Prostate gland (tissue), 2 donors: ENCODE measurements around the gene DYNC1I1.

ENCODE experiments used
- POLR2A ChIP-seq: fragments of 450-650 bp; IDR thresholded peaks from one replicate; pipeline ENCODE4 v1.6.1; 2016; ENCODE audit warnings: antibody characterized with exemption, mild to moderate bottlenecking
- POLR2AphosphoS5 ChIP-seq: sonication (generic); formaldehyde crosslinking; IDR thresholded peaks from one replicate; pipeline ENCODE4 v1.6.1; 2017; ENCODE audit warnings: antibody characterized with exemption
- TF ChIP-seq, protein P1 (sequence below), 4 experiments: fragments of 200-600 bp in 2 of 4; fragments of 450-650 bp in 2 of 4; sonication (generic) in 2 of 4; IDR thresholded peaks; 1 replicate in 3 of 4; 2 replicates in 1 of 4; pipeline ENCODE4 v1.5.1; 2016 to 2019; ENCODE audit warnings: antibody characterized with exemption in 4 of 4, mild to moderate bottlenecking in 2 of 4, moderate library complexity in 2 of 4

DNA sequence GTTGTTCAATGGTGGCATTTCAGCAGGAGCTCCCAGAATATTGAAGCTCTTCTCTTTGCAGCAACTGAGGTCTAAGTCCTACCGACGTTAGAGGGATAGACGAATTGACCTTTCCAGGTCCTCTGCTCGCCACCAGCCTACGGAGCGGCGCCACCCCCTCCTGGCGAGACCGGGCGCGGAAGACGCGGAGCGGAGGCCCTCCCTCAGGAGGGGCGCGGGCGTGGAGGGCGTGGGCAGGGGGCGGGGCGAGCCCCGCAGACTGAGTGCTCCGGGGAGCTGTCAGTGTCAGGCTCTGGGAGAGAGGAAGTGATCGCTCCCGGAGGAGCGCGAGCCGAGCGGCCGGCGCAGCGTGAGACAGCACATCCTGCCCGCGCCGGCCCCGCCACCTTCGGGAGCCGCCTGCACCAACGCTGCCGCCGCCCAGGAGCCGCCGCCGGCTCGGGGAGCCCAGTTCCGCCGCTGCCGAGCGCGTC lies at the start of gene DYNC1I1:
- TF ChIP-seq, protein P1, sequence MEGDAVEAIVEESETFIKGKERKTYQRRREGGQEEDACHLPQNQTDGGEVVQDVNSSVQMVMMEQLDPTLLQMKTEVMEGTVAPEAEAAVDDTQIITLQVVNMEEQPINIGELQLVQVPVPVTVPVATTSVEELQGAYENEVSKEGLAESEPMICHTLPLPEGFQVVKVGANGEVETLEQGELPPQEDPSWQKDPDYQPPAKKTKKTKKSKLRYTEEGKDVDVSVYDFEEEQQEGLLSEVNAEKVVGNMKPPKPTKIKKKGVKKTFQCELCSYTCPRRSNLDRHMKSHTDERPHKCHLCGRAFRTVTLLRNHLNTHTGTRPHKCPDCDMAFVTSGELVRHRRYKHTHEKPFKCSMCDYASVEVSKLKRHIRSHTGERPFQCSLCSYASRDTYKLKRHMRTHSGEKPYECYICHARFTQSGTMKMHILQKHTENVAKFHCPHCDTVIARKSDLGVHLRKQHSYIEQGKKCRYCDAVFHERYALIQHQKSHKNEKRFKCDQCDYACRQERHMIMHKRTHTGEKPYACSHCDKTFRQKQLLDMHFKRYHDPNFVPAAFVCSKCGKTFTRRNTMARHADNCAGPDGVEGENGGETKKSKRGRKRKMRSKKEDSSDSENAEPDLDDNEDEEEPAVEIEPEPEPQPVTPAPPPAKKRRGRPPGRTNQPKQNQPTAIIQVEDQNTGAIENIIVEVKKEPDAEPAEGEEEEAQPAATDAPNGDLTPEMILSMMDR (IDR thresholded peaks at IDR 0.05): no peak
- TF ChIP-seq POLR2AphosphoS5 (peak; percentile 56), POLR2A (peak; percentile 40)
